Activated T-helper 9 cell treated with anti-CD3 and anti-CD28 coated beads, Interleukin-2, amount 50 U/mL, for 16 hours (primary cell): ENCODE measurements around the gene GAGE2A.
"Not testable (repeated sequence)": the region's sequence is repeated elsewhere in the genome, so short reads cannot be mapped to it uniquely, and the experiment has no call there.

ENCODE experiments used
- DNase-seq: peaks from one replicate; pipeline ENCODE4 v3.0.0-alpha.2; 2020; ENCODE audit warnings: low read depth

GAGE2A gene, protein sequence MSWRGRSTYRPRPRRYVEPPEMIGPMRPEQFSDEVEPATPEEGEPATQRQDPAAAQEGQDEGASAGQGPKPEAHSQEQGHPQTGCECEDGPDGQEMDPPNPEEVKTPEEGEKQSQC

DNA sequence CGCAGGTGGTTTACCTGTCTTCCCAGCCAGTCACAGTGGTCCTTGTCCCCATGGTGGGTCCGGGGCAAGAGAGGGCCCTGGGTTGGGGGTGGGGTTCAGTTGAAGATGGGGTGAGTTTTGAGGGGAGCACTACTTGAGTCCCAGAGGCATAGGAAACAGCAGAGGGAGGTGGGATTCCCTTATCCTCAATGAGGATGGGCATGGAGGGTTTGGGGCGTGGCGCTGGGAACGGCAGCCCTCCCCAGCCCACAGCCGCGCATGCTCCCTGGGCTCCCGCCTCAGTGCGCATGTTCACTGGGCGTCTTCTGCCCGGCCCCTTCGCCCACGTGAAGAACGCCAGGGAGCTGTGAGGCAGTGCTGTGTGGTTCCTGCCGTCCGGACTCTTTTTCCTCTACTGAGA is at the start of gene GAGE2A:
TSS of gene GAGE2A (plus strand) at position 301 of the 400 bp plus-strand sequence. CDS start 1,155 bp downstream, outside the sequence.
- DNase-seq = not testable (repeated sequence)

DNA sequence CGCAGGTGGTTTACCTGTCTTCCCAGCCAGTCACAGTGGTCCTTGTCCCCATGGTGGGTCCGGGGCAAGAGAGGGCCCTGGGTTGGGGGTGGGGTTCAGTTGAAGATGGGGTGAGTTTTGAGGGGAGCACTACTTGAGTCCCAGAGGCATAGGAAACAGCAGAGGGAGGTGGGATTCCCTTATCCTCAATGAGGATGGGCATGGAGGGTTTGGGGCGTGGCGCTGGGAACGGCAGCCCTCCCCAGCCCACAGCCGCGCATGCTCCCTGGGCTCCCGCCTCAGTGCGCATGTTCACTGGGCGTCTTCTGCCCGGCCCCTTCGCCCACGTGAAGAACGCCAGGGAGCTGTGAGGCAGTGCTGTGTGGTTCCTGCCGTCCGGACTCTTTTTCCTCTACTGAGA is 47.9 kb upstream of the GAGE2A start, which contains the start of gene GAGE12D:
TSS of gene GAGE12D (plus strand) at position 301 of the 400 bp plus-strand sequence. CDS start 1,155 bp downstream, outside the sequence.
- not testable (repeated sequence) for DNase-seq

DNA sequence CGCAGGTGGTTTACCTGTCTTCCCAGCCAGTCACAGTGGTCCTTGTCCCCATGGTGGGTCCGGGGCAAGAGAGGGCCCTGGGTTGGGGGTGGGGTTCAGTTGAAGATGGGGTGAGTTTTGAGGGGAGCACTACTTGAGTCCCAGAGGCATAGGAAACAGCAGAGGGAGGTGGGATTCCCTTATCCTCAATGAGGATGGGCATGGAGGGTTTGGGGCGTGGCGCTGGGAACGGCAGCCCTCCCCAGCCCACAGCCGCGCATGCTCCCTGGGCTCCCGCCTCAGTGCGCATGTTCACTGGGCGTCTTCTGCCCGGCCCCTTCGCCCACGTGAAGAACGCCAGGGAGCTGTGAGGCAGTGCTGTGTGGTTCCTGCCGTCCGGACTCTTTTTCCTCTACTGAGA is 38.3 kb upstream of the GAGE2A start, which contains the start of gene GAGE12E:
TSS of gene GAGE12E (plus strand) at position 301 of the 400 bp plus-strand sequence. CDS start 1,155 bp downstream, outside the sequence.
- DNase-seq = not testable (repeated sequence)

DNA sequence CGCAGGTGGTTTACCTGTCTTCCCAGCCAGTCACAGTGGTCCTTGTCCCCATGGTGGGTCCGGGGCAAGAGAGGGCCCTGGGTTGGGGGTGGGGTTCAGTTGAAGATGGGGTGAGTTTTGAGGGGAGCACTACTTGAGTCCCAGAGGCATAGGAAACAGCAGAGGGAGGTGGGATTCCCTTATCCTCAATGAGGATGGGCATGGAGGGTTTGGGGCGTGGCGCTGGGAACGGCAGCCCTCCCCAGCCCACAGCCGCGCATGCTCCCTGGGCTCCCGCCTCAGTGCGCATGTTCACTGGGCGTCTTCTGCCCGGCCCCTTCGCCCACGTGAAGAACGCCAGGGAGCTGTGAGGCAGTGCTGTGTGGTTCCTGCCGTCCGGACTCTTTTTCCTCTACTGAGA is 28.8 kb upstream of the GAGE2A start, which contains the start of gene GAGE12F:
TSS of gene GAGE12F (plus strand) at position 301 of the 400 bp plus-strand sequence. CDS start 1,155 bp downstream, outside the sequence.
- not testable (repeated sequence) for DNase-seq

DNA sequence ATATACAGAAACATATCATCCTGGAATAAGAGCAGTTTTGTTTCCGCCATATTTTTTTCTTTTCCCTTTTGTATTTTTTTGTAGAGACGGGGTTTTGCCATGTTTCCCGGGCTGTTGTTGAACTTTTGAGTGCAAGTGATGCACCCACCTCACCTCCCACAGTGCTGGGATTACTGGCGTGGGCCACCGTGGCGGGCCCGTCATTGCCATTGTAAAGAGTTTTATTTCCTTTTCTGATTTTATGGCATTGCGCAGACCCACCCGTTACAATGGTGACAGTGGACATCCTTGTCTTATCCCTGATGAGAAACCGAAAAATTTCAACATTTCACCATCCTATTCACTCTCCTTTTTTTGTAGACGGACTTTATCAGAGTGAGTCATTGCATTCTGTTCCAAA is 20.6 kb upstream of the GAGE2A start:
- not testable (repeated sequence) for DNase-seq

DNA sequence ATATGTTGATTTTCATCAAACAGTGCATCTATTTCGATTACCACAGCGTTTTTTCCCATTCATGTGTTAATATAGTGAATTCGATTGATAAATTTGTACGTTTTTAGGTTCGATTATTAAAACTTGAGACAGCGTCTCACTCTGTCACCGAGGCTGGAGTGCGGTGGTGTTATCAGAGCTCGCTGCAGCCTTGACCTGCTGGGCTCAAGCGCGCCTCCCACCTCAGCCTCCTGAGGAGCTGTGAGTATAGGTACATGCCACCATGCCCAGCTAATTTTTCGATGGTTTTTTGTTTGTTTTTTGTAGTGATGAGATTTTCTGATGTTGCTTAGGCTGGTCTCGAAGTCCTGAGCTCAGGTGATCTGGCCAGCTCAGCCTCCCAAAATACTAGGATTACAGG is 20.1 kb upstream of the GAGE2A start:
- DNase-seq = not testable (repeated sequence)

DNA sequence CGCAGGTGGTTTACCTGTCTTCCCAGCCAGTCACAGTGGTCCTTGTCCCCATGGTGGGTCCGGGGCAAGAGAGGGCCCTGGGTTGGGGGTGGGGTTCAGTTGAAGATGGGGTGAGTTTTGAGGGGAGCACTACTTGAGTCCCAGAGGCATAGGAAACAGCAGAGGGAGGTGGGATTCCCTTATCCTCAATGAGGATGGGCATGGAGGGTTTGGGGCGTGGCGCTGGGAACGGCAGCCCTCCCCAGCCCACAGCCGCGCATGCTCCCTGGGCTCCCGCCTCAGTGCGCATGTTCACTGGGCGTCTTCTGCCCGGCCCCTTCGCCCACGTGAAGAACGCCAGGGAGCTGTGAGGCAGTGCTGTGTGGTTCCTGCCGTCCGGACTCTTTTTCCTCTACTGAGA is 19.2 kb upstream of the GAGE2A start, which contains the start of gene GAGE12G:
TSS of gene GAGE12G (plus strand) at position 301 of the 400 bp plus-strand sequence. CDS start 1,155 bp downstream, outside the sequence.
- not testable (repeated sequence) for DNase-seq

DNA sequence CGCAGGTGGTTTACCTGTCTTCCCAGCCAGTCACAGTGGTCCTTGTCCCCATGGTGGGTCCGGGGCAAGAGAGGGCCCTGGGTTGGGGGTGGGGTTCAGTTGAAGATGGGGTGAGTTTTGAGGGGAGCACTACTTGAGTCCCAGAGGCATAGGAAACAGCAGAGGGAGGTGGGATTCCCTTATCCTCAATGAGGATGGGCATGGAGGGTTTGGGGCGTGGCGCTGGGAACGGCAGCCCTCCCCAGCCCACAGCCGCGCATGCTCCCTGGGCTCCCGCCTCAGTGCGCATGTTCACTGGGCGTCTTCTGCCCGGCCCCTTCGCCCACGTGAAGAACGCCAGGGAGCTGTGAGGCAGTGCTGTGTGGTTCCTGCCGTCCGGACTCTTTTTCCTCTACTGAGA is 9.6 kb upstream of the GAGE2A start, which contains the start of gene GAGE12H:
TSS of gene GAGE12H (plus strand) at position 301 of the 400 bp plus-strand sequence. CDS start 1,155 bp downstream, outside the sequence.
- DNase-seq = not testable (repeated sequence)

DNA sequence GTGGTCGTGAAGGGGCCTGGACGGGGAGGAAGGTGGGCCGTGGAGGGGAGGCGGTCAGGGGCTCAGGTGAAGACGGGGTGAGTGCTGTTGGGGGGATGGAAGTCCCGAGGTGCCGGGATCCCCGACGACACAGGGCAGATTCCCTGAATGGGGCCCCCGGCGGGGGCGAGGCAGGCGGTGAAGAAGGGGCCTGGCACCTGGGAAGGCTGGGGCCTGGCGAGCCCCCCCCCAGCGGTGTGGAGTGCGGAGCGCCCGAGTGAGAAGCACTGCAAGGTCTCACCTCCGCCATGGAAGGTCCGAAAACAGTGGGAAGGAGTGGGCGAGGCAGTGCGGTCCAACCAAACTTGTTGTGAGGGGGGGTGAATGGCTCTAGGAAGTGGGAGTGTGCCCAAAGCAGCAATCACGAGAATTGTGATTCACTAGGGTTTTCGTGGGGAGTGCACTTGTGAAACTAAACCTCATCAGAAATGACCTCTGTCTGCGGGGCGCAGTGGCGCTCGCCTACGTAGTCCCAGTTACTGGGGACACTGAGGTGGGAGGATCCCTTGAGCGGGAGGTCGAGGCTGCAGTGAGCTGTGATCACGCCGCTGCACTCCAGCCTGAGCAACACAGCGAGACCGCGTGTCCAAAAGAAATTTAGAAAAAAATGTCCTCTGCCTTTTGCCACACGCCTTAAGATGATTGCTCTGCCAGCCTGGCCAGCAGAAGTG is 628 bp downstream of the GAGE2A start:
- not testable (repeated sequence) for DNase-seq

DNA sequence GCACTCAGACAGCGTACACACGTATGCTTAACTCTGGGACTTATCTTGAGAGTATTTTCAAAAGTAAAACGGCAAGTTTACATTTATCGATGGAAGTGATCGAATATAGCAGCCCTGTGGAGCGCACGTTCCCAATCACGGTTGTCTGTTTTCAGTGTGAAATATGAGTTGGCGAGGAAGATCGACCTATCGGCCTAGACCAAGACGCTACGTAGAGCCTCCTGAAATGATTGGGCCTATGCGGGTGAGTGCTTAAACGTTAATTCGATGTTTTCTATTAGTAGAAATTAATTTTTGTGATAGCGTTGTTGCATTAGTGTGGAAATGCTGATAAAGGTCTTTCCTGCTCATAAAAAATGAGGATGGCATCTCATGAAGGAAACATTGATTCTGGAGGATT is 1.2 kb downstream of the GAGE2A start:
- not testable (repeated sequence) for DNase-seq

DNA sequence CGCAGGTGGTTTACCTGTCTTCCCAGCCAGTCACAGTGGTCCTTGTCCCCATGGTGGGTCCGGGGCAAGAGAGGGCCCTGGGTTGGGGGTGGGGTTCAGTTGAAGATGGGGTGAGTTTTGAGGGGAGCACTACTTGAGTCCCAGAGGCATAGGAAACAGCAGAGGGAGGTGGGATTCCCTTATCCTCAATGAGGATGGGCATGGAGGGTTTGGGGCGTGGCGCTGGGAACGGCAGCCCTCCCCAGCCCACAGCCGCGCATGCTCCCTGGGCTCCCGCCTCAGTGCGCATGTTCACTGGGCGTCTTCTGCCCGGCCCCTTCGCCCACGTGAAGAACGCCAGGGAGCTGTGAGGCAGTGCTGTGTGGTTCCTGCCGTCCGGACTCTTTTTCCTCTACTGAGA is 9.4 kb downstream of the GAGE2A start, which contains the start of gene GAGE1:
TSS of gene GAGE1 (plus strand) at position 301 of the 400 bp plus-strand sequence. CDS start 1,155 bp downstream, outside the sequence.
- not testable (repeated sequence) for DNase-seq

DNA sequence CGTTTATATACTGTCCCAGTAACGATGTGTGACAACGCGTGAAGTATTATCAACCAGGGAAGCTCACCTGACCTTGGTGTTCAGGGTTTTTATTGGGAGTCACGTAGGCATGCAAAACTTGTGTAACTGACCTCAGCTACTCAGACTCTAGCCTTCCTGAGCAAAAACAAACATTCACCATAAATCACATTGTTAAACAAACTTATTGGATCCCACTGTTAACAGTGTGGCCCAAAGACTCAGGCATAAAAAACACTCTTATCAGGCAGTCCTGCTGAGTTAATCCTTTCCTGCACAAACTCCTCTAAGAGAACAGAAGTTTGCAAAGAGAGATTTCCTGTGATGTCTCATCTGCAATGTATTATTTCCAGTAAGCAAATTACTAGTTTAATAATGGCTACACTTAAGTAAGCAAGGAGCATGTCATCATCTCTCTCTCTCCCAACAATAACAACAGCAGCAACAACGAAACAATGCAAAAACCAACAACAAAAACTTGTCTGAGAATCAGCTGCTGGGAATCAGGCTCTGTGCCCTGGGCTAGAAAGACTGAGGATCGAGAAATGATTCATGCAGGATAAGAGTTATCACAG is 21.5 kb downstream of the GAGE2A start:
- no peak for DNase-seq

DNA sequence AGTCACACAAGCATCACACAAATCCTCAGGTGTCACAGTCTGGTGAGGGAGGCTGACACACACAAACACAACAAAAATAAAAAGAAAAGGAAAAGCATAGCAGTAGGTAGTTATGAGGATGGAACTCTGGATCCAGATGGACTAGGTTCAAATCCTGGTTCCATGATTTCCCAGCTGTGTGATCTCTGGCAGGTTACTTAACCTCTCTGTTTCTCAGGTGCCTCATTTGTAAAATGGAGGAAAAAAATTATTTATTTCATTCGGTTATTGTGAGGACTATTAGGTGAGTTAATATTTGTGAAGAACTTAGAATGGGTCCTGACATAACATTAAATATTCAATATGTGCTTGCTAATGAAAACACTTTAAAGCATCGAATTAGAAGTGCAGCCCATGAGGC is 29.3 kb downstream of the GAGE2A start:
- no peak for DNase-seq

DNA sequence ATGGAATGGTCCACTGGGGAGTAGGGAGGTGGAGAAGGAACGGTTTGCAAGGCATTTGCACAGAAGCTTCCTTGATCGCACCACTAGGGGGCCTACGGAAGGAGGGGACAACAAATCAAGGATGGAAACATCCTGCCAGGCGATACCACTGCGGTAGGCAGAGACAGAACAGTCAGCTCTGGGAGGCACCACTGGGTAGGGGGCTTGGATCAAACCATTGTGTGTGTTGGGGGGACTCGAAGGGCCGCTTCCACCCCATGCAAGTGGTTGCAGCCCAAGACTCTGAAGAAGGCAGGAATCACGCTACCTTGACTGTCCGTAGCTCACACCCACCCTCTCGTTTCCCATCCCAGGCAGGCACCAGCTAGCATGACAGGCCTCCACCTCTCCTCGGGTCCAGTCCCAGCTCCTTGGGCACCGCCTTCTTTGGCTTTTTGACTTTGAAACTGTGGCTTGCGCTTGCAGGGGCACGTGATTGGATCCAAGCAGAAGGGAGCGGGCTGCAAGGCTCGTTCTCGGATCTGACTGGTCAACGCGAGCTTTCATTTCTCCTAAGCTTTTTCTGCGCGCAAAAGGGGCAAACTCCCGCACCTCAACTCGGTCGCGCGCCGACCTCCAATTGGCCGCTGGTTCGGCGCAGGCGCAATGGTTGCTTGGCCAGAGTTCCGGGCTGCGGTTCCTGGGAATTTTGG is 37.9 kb downstream of the GAGE2A start:
- peak; percentile 13 for DNase-seq

DNA sequence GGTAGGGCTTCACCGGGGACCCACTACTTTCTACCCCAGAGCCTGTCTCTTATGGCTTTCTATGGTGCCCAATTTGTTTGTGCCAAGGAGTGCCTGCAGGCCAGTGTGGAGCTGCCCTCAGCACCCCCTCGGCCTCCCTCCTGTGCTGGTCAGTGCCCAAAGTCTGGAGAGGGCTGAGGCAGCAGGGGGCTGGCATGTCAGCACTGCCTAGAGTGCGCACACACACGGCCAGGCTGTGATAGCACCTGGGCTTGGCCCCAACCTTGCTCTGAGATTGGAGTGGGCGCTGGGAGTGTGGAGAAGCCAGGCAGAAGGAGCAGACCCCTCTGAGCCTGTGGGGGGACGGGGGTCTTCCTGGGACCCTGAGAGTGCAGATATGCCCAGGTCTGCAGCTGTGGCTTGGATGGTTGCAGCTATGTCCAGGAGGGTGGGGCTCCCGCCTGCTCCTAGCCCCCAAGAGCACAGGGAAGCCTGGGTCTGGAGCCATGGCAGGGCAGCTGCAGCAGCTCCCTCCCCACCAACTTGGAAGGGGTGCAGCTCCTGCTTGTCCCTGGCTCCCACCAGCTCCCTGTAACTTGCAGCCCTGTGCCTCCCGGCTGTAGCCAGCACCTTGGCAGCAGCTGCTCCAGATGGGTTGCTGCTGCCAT is 55.8 kb downstream of the GAGE2A start:
- no peak for DNase-seq
